Measurements from ENCODE around the gene DMRTA2.

DNA sequence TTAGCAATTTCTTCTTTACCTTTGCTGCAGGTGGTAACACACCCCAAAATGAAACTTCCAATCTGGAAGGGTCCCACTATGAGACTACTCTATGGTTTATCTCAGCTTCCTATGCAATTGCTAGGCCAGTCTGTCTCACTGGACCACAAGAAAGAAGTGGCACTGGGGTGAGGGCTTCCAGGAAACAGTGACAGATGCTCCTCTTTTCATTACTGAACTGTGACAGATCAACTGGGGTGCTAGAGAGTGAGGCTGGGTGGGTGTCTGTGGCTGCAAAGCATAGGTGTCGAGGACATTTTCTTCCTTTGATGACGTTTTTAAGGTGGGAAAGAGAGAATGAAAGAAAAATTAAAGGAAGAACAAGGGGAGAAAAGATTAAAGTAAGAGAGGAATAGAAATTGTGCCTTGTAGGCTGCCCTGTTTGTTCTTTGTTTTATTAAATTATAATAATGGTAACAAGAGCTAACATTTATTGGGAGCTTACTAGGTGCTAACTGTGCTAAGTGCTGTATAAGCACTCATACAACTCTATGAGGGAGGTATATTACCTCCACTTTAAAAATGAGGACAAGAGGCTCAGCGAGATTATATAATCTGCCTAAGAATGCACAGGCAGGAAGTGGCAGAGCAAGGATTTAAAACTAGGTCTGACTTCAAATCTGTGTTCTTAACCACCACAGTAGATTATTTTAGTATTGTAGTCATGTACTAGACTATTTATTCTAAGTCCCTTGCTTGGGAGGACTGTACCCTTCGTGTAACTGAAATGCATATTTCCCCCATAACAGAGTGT is 27.8 kb upstream of the DMRTA2 start:
- TF ChIP-seq, protein P1, sequence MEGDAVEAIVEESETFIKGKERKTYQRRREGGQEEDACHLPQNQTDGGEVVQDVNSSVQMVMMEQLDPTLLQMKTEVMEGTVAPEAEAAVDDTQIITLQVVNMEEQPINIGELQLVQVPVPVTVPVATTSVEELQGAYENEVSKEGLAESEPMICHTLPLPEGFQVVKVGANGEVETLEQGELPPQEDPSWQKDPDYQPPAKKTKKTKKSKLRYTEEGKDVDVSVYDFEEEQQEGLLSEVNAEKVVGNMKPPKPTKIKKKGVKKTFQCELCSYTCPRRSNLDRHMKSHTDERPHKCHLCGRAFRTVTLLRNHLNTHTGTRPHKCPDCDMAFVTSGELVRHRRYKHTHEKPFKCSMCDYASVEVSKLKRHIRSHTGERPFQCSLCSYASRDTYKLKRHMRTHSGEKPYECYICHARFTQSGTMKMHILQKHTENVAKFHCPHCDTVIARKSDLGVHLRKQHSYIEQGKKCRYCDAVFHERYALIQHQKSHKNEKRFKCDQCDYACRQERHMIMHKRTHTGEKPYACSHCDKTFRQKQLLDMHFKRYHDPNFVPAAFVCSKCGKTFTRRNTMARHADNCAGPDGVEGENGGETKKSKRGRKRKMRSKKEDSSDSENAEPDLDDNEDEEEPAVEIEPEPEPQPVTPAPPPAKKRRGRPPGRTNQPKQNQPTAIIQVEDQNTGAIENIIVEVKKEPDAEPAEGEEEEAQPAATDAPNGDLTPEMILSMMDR (IDR thresholded peaks at IDR 0.05) = no peak
- TF ChIP-seq POLR2AphosphoS5 (IDR thresholded peaks at IDR 0.05) = no peak
